GM23338 (cell line): ENCODE data around the gene C1orf56. TPM values are rescaled to one million over a fixed set of nuclear protein-coding genes. Genes with fewer than 3 reads are reported as not detected.

ENCODE experiments used
- ATAC-seq: fragments of 200-7000 bp; cut with Tn5 transposase; 3 replicates; pipeline ENCODE4 v1.9.1; 2020
- DNase-seq: peaks from one replicate; pipeline ENCODE4 v3.0.0-alpha.2; 2015; ENCODE audit warnings: low spot score
- H2AFZ ChIP-seq: fragments of 200-600 bp; sonication (generic); 2 replicates; pipeline ENCODE4 v1.8.0; 2016; ENCODE audit warnings: antibody characterized with exemption, mild to moderate bottlenecking, moderate library complexity
- H3F3A ChIP-seq: fragments of 200-600 bp; sonication (generic); replicated peaks from 2 replicates; pipeline ENCODE4 v1.8.0; 2017; ENCODE audit warnings: antibody characterized with exemption, mixed run types, low read depth
- H3K27ac ChIP-seq: fragments of 200-600 bp; sonication (generic); 2 replicates; pipeline ENCODE4 v1.6.1; 2016; ENCODE audit warnings: low read depth
- H3K27me3 ChIP-seq: fragments of 200-600 bp; sonication (generic); 2 replicates; pipeline ENCODE4 v1.8.0; 2016; ENCODE audit warnings: mild to moderate bottlenecking, mixed run types, moderate library complexity; ENCODE audit not compliant: insufficient read depth
- H3K36me3 ChIP-seq: fragments of 200-600 bp; sonication (generic); 2 replicates; pipeline ENCODE4 v1.8.0; 2016; ENCODE audit warnings: mild to moderate bottlenecking; ENCODE audit not compliant: insufficient read depth
- H3K4me1 ChIP-seq: fragments of 200-600 bp; sonication (generic); 2 replicates; pipeline ENCODE4 v1.8.0; 2016; ENCODE audit warnings: mild to moderate bottlenecking, moderate library complexity; ENCODE audit not compliant: insufficient read depth
- H3K4me2 ChIP-seq: fragments of 200-600 bp; sonication (generic); 2 replicates; pipeline ENCODE4 v1.7.1; 2017; ENCODE audit warnings: mixed run types
- H3K4me3 ChIP-seq: fragments of 200-600 bp; sonication (generic); 2 replicates; pipeline ENCODE4 v1.6.1; 2016; ENCODE audit warnings: mixed run types
- H3K79me2 ChIP-seq: fragments of 200-600 bp; sonication (generic); replicated peaks from 2 replicates; pipeline ENCODE4 v1.8.0; 2017; ENCODE audit warnings: mild to moderate bottlenecking; ENCODE audit not compliant: insufficient read depth
- H3K9me2 ChIP-seq: fragments of 200-600 bp; sonication (generic); 2 replicates; pipeline ENCODE4 v1.8.0; 2017; ENCODE audit not compliant: insufficient read depth
- H4K20me1 ChIP-seq: fragments of 200-600 bp; sonication (generic); replicated peaks from 2 replicates; pipeline ENCODE4 v1.8.0; 2017; ENCODE audit warnings: mild to moderate bottlenecking; ENCODE audit not compliant: insufficient read depth
- H3K27ac Mint-ChIP-seq: 2 replicates; pipeline ENCODE4 v1.8.0; 2020; ENCODE audit warnings: inconsistent platforms, mild to moderate bottlenecking, moderate library complexity, mixed read lengths
- H3K27me3 Mint-ChIP-seq: 3 replicates; pipeline ENCODE4 v1.8.0; 2022; ENCODE audit warnings: low read depth, mild to moderate bottlenecking, moderate library complexity, mixed read lengths, inconsistent platforms; ENCODE audit not compliant: insufficient read depth, poor library complexity
- H3K36me3 Mint-ChIP-seq: 3 replicates; pipeline ENCODE4 v1.8.0; 2021; ENCODE audit warnings: low read depth, mild to moderate bottlenecking, inconsistent platforms, moderate library complexity, mixed read lengths
- H3K4me1 Mint-ChIP-seq: 3 replicates; pipeline ENCODE4 v1.8.0; 2020; ENCODE audit warnings: mild to moderate bottlenecking, inconsistent platforms, mixed read lengths
- H3K4me3 Mint-ChIP-seq: 3 replicates; pipeline ENCODE4 v1.8.0; 2021; ENCODE audit warnings: moderate library complexity, mild to moderate bottlenecking, inconsistent platforms, mixed read lengths
- H3K9me3 Mint-ChIP-seq: 3 replicates; pipeline ENCODE4 v1.8.0; 2020; ENCODE audit warnings: moderate library complexity, mild to moderate bottlenecking, inconsistent platforms, mixed read lengths
- EZH2phosphoT487 ChIP-seq: fragments of 200-600 bp; sonication (generic); IDR thresholded peaks from one replicate; pipeline ENCODE4 v1.8.1; 2018; ENCODE audit warnings: antibody characterized with exemption; ENCODE audit not compliant: unreplicated experiment
- JUNB ChIP-seq: IDR thresholded peaks from one replicate; pipeline ENCODE4 v1.6.1; 2016; ENCODE audit warnings: antibody characterized with exemption; ENCODE audit not compliant: unreplicated experiment
- NANOG ChIP-seq: IDR thresholded peaks from 2 replicates; pipeline ENCODE4 v1.6.1; 2016; ENCODE audit warnings: antibody characterized with exemption, borderline replicate concordance
- REST ChIP-seq: IDR thresholded peaks from one replicate; pipeline ENCODE4 v1.6.1; 2018; ENCODE audit warnings: antibody characterized with exemption; ENCODE audit not compliant: unreplicated experiment
- ZNF114 ChIP-seq: fragments of 250-450 bp; sonication (Bioruptor Pico); IDR thresholded peaks from 2 replicates; pipeline ENCODE4 v1.5.0; 2020; ENCODE audit warnings: mild to moderate bottlenecking, moderate library complexity
- ZNF462 ChIP-seq: fragments of 250-450 bp; sonication (Bioruptor Pico); IDR thresholded peaks from 2 replicates; pipeline ENCODE4 v1.5.0; 2020; ENCODE audit warnings: mild to moderate bottlenecking, moderate library complexity
- polyA plus RNA-seq: library from polyadenylated mRNA; unstranded; fragments of >200 nt; fragmentation: Nextera tagmentation; extraction: Ambion mirVana; gene quantifications from 2 replicates; pipeline ENCODE4 v1.2.1, GENCODE V29; 2016
- total RNA-seq: library from RNA; depleted of rRNA; stranded (reverse); fragments of >200 nt; shearing (Covaris generic); gene quantifications from 2 replicates; pipeline ENCODE4 v1.2.3, GENCODE V29; 2014

Gene C1orf56
- total and polyA plus RNA-seq, 2 experiments from 2014 or later, result 3.9 to 27.8 TPM

DNA sequence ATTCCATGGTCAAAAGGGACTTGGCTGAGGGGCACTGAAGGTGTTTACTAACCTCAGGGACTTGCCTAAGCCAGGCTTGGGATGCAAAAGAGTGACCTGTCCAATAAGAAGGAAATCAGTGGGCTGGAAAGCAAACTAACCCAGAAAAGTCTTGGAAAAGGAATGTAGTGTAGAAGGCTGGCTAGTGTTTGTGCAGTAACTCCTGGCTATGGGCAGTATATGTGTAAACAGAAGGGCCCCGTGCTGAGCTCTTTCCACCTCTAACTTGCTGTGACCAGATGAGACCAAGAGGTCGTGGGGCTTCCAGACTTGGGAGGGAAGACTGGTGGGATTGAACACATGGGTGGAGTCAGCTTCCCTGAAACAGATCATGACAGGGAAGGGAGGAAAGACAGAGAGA lies 44.9 kb upstream of the C1orf56 start:
- no peak overlapping the region; the same call in 2 of the 3 replicates for H3K4me3 Mint-ChIP-seq
- no peaks in the 10 kb centered on the region for H3K9me3 Mint-ChIP-seq
- TF ChIP-seq JUNB (no peak), REST (no peak), ZNF114 (no peak), NANOG (no peak), EZH2phosphoT487 (no peak), ZNF462 (CRISPR knock-in tag) (no peak)
- Histone ChIP-seq H3K27ac (no peak overlapping the region), H3K27me3 (no peaks in the 10 kb centered on the region), H3K4me1 (peaks cover 19% of the 10 kb centered on the region), H3K36me3 (no peaks in the 10 kb centered on the region), H3K9me2 (no peaks in the 10 kb centered on the region), H3F3A (peaks cover 8% of the 10 kb centered on the region; the same call in 1 of the 2 replicates), H4K20me1 (no peaks in the 10 kb centered on the region), H3K79me2 (no peaks in the 10 kb centered on the region), H3K4me3 (no peak overlapping the region), H2AFZ (no peak overlapping the region), H3K4me2 (no peak overlapping the region)
- peaks cover 28% of the 10 kb centered on the region for H3K4me1 Mint-ChIP-seq
- DNase-seq, result no peak
- H3K27me3 Mint-ChIP-seq, result peaks cover 27% of the 10 kb centered on the region
- no peak for ATAC-seq
- peaks cover 3% of the 10 kb centered on the region; the same call in 2 of the 3 replicates for H3K36me3 Mint-ChIP-seq
- H3K27ac Mint-ChIP-seq, result no peak overlapping the region
